HG03045 (cell line): ENCODE measurements around the gene TBC1D22A.

Source experiments
- ATAC-seq: cut with Tn5 transposase; IDR thresholded peaks from one replicate; pipeline ENCODE4 v1.9.1; 2021; ENCODE audit warnings: mild to moderate bottlenecking, moderate library complexity; ENCODE audit not compliant: unreplicated experiment

The TBC1D22A gene

DNA sequence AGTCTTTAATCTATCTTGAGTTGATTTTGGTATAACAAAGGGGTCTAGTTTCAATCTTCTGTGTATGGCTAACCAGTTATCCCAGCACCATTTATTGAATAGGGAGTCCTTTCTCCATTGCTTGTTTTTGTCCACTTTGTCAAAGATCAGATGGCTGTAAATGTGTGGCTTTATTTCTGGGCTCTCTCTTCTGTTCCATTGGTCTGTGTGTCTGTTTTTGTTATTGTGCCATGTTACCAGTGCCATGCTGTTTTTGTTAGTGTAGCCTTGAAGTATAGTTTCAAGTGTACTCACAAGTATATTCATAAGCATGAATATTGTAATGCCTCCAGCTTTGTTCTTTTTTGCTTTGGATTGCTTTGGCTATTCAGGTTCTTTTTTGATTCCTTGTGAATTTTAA is 159.6 kb downstream of the TBC1D22A start:
- ATAC-seq, result no peak

DNA sequence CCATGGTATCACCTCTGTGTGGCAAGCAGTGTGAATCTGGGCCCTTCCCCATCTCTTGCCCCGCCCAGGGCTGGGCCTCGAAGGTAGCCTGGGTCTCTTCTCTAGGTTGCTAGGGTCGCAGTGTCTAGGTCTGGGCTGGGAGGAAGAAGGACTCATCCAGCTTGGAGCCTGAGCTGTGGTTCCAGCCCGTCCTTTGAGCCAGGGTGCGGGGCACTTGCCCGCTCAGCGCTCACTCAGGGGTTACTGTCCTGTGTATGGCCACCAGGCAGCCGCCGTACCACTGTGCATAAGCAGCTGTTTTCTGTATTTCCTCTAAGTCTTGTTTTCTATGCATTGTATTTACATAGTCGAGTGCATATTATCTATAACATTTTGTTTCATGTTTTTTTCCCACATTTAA is 160.9 kb downstream of the TBC1D22A start:
- ATAC-seq, result no peak

DNA sequence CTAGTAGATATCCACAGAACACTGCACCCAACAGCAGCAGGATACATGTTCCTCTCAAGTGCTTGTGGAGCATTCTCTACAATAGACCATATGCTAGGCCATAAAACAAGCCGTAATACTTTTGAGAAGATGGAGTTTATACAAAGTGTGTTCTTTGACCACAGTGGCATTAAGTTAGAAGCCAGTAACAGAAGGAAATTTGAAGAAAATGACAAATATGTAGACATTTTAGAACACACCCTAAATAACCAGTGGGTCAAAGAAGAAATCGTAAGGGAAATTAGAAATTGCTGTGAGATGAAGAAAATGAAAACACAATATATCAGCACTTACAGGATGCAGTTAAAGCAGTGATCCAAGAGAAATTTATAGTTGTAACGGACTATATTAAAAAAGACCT is 163.4 kb downstream of the TBC1D22A start:
- ATAC-seq, result no peak

DNA sequence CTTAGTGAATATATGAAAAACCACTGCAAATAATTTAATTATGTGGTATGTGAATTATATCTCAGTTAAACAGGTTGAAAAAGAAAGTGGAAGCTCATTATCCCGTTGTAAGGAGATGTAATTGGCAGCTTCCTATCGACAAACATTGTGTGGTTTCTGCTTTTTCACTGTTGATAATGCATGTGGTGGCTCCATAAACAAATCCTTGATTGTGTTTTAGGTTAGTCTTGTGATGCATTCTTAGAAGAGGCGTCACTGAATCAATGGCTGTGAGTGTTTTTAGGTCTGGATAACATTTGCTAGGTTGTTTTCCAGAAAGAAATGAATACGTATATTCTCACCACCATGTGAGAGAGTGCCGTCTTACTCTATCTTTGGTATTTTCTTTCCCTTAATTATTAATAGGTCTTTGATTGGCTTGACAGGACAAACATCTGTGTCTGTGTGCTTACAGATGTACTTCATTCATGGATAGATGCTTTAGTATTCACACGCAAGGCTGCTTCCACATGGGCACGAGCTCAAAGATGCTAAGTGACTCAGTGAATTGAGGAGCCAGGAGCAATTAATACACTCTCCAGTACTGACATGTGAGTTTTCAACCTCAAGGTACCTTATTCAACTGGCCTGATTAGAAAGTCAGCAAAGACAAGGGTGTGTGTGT is 166.7 kb downstream of the TBC1D22A start:
- ATAC-seq, result no peak

DNA sequence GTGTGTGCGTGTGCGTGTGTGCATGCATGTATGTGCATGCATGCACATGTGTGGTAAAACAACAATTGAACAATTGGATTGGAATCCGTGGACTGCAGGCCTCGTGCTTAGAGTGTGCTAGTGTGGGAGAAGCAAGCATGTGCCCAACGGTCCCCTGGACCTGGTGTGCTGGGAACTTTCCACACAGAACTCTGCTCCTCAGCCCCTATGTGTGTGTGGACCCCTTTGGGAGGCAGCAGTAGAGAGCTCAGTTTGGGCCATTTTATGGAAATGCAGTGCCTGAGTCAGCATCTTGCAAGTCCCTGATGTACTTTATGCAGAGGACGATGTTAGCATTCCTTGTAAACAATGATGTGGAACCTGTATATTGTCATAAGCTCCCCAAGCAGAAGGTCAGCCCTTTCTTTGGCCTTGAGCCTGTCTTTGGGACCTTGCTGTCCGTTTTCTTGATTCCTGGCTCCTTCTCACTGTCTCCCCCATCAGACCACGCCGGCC is 167.3 kb downstream of the TBC1D22A start:
- ATAC-seq, result no peak

DNA sequence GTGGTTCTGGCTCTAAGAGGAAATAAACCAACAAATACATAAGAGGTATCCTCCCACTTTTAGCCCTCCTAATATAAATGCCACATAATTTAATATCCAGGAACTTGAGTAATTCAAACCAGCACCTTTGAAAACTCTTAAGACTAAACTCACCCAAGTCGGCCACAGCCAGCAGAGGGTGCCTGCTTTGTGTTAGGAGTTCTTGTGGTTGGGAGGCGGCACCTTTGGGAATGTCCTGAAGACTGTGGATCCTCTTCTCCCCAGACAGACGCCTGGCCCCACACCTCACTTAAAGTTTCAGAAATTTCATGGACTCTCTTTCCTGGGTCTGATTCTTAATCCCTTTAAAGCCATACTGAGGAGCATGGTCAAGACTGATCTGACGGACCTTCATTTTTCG is 169.0 kb downstream of the TBC1D22A start:
- no peak for ATAC-seq

DNA sequence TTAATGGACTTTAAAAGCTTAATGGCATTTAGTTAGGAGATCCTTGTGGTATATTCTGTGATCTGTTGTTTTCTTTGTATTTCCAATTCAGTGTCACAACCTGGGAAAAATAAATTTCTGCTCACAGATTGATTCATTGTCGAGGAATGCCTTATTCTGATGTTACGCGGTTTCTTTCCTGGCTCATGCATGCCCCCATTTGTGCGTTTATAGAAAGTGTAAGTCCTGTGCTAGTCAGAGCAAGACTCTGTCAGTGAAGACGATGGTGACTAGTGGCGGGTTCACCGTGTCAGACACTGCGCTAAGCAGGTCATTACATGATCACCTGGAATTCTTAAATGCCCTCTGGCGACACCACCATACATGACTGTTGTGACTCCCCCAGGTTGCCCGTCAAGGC is 169.4 kb downstream of the TBC1D22A start:
- no peak for ATAC-seq

DNA sequence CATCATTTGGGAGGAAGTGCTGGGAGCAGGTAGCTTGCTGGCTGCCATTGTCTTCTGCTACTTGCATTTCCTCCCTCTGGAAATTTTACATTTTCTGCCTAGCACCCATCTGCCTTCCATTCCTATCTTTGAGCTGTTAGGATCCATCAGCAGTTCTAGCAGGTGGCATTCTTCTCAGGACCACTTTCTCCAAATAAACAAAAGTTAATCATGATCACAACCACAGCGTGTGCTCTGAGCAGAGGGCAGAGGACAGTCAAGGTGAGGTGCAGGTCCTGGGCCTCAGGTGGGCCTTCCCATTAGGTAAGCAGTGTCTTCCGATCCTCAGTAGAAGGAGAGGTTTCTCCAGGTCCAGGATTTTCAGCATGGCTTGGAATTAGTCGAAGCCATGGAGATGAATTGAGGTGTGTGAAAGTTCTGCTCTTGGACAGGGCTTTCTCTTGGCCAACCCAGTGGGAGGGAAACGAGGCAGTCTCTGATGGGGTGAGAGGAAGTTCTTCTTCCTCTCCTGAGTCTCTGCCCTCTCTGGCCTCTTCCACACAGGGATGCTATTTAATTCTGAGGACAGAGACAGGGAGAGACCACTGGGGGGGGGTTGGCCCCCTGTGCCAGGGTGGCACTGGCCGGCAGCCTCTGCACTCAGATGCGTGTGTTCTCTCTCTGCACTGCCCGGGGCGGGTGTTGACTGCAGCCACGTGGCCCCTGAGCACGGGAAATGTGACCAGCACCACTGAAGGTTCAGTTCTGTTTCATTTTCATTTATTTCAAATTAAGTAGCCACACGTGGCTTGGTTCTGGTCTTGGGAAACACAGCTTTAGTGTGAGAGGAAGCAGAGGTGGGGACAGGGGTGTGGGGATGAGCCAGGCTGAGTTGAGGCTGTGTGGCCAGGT is 170.8 kb downstream of the TBC1D22A start:
- ATAC-seq, result no peak

DNA sequence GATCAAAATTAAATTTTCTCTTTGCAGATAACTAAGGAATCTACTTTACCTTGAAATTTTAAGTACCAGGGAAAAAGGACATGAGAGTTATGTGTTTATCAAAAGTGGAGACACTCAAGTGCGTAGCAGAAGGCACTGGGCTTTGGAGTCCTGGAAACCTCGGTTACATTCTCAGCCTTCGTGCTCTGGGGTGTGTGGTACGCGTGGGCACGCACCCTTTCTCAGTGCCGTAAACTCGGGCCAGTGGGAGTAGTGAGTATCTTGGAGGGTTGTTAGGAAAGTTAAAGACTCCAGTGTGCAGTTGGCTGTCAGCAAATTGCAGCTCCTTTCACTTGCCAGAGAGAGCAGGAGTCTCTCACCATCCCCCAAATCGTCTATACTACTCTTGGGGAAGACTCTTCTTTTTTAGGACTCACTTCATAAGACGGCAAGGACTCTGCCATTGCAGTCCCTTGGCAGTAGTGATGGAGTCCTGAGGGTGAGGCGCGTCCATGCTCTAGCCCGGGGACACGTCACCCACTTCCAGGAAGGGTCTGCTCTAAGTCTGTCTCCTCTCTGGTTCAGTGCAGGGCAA is 171.8 kb downstream of the TBC1D22A start:
- no peak for ATAC-seq

DNA sequence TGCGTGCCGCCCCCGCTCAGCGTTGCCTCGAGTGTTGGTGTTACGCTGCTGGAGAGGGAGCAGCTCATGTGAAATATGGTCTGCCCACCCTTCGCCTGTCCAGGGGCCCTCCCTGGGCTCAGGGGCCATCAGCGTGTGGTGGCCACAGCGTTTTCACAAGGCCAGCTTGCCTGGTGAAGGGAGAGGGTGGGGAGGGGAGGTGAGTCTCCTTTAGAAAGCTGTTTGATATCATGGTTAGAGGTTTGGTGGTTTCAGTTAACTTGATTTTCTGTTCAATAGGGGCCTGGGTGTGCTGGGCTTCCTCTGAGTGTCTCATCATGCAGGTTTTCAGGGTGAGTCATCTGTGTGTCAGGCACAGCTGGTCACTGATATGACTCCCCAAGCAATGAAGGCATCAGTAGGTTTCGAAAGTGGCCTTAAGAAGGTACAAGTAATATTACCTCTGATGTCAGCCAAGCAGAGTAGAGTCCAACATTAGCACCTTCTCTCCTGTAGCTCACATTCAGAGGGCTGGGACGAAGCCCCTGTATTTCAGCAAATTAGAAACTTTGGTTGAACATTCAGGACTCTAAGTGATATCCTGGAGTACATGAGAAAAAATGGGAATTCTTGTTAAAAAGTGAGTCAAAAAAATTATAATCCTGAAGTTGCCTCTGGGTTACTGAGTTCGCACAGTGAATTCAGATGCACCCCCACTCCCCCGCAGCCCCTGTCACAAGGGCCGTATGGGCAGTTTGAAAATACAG is 172.5 kb downstream of the TBC1D22A start:
- ATAC-seq, result no peak

DNA sequence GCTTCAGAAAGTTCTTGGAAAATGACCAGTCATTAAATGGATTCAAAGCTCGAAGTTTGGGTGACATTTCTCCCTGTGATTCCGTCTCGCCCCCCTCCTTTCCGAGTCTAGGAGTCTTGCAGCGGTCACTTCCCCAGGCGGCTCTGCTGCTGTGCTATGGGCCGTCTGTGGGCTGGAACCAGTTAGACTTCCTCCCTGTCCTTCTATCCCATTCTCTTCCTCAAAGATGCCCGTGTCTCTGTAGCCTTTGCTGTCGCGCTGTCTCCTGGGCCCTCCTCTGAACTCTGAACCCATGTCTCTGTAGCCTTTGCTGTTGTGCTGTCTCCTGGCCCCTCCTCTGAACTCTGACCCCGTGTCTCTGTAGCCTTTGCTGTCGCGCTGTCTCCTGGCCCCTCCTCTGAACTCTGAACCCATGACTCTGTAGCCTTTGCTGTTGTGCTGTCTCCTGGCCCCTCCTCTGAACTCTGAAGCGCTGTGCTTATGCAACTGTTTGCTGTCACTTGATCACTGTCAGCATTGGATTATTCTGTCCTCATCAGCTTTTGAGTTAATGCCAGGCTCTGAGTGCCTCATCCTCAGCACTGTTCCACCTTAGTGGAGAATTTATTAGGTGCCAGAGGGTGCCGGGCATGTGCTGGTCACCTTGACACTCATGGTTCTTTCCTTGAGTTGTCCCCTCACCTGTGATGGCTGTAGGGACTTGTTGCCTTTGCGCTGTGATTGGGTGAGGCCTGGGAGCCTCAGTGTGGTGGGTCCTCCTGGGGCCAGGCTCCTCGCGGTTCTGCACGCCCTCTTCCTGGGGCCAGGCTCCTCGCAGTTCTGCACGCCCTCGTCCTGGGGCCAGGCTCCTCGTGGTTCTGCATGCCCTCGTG is 173.3 kb downstream of the TBC1D22A start:
- ATAC-seq, result no peak

DNA sequence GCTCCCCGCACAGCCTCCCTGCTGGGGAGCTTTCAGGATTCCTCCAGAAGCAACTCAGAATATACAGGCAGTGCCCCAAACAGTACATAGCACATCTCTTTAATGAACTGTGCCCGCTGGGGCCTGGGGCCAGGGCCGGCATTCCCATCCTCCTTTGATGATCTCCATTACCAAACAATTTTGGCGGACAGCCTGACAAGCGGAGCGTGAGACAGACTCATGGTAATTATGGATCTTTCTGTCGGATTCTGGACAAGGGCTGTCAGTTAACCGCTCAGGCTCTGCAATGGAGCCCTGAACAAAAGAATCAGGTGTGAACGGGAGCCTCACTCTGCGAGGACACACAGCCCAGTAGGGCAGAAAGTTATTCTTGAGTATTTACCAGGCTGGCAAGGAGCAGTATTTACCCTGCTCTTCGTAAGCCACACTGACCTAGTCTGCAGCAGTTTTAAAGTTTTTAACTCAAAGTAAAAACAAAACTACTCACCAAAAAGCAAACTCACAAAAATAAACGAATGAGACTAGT is 174.0 kb downstream of the TBC1D22A start:
- no peak for ATAC-seq

DNA sequence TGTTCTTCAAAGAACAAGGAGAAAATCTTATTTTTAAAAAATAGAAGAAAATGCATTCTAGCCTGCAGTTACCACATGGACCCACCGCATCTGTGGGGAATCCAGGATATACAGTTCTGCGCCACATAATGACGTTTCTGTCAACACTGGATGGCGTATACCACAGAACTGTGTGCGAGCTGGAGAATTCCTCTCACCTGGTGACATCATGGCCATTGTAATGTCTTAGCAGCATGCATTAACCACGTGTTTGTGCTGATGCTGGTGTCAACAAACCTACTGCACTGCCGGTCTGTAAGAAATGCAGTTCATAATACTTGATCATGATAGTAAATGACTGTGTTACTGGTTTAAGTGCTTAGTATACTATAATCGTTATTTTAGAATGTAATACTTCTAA is 174.7 kb downstream of the TBC1D22A start:
- no peak for ATAC-seq

DNA sequence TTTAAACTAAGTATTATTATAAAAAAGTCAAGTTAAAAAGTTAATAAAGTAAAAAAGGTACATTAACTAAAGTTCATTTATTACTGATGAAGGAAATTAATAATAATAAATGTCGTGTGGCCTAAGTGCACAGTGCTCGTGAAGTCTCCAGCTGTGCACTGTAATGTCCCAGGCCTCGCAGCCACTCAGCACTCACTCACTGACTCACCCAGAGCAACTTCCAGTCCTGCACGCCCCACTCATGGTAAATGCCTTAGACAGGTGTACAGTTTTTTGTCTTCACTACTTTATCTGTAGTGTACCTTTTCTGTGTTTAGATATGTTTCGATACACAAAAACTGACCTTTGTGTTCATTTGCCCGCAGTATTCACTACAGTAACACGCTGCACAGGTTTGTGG is 175.5 kb downstream of the TBC1D22A start:
- no peak for ATAC-seq

DNA sequence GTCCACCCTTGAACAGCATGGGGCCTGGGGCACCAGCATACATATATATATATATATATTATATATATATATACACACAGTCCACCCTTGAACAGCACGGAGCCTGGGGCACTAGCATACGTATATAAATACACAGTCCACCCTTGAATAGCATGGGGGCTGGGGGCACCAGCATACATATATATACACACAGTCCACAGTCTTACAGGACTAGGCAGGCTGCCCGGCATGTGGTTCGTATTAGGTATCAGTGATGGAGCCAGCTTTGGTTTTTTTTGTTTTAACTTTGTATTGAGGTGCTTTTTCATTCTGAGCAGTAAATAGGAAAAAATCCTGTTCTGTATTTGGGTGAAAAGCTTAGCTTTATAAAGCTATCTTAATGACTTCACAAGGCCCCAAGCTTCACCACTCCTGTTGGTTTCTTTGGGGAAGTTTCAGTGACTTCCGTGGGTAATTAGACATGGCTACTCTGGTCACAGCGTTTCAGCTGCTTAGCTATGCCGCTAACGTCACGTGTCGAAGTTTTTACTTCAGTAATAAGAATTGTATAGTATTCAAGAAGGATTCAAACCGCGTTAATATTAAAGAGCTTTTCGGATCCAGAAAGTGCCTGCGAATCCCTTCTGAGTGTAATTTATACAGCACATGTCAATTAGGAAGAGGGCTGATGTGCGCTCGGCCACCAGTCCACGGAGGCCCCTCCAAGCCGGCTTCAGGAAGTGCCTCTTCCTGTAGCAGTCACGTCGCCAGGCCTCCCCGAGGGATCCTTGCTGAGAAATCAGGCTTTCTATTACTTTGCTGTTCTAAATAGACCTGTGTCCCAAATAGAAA is 179.7 kb downstream of the TBC1D22A start:
- no peak for ATAC-seq

DNA sequence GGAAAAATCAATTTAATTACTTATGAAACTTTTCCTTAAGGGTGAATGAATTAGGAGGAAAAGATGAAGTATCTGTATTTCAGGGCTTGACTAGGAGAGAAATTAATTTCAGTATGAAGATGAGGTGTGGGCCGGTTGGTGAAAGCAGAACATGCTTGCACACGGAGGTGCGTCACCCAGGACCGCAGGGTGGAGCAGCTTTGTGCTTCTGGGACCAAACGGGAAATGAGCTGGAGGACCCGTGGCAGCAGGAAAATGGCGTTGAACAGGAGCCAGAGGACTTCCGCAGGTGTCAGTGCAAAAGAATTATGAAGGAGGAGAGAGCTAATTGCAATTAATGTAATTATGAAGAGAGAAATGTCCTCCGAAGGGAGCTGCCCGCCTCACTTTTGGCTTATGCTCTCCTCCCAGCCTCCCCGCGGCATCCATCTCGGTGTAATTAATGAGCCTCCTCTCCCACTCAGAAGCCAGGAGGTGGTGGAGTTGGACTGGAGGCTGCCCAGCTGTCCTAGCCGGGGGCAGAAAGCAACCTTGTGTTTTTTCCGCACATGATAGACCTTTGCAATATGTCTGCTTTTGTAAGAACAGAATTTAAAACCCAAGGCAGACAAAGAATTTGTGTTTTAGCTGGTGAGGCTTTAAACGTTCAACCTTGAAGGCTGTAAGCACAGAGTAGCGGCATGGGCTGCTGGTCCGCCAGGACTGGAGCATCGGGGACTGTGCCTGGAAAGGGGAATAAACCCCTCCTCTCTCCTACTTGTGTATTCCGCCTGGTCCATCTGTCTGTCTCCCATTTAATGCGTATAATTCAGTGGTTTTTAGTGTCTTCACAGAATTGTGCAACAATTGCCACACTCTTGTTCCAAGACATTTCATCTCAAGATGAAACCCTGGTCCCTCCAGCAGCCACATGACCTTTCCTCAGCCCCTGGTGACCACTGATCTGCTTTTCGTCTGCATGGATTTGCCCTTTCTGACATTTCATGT is 180.6 kb downstream of the TBC1D22A start:
- no peak for ATAC-seq

DNA sequence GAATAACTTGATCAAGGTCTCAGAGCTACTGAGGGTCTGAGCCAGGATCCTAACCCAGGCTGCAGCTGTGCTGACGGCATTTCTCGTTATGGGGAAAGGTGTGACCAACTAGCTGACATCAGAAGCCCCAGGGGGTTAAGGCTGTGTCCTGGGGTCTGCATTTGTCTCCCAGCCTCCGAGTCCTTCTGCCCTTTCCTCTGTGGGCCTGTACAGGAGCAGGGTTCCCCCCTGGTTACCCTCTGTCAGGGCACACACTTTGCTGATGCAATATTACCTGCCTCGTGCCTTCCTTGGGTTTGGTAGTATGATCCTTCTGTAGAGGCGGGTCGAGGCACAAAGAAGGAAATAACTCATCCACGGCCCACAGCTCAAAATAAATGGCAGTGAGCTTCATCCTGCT is 183.0 kb downstream of the TBC1D22A start:
- ATAC-seq, result no peak

DNA sequence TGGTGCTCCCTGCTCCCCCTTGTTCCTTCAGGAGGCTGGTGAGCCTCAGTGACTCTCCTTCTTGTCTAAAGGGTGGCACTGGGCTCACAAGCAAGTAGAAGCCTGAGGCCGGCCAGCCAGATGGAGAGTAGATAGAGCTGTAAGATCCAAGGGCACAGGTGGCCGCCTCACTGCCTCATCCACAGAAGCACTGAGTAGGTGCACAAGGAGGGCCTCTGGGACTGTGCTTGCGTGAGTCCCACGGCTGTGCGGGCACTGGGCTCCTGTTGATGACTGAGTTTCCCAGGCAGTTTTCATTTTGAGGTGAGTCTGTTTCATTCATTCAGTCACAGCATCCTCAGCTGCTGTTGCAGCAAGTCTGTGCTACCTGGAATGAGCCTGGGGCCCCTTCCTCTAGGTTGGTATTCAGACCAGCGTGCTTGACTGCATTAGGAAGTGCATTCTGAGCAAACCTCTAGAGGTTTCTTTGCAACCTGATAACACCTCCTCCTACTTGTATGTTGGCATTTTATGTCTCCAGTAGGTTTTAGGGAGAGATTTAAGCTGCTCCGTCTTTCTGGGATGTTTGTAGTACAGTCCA is 184.0 kb downstream of the TBC1D22A start:
- no peak for ATAC-seq
